Pancreas (tissue), 10 donors: ENCODE data around the gene SHANK2. TPM values are rescaled to one million over a fixed set of nuclear protein-coding genes. Genes with fewer than 3 reads are reported as not detected.

Experiments
- ATAC-seq, 4 donors: fragments of 200-7000 bp; cut with Tn5 transposase; one replicate each; pipeline versions ENCODE4 v1.8.0 to v1.9.1; 2020; ENCODE audit warnings: mild to moderate bottlenecking in 4 of 4, moderate library complexity in 4 of 4
- DNase-seq, 6 donors: peaks; one replicate each; pipeline ENCODE4 v3.0.0-alpha.2; 2020
- FAIRE-seq: peaks from 2 replicates; lab custom pipeline; 2012; peaks lifted over from hg19 to GRCh38; lab: Jason Lieb, UNC
- H3K27ac ChIP-seq, 4 donors: fragments of 200-600 bp; sonication (generic); 1 replicate in 3 of 4; 2 replicates in 1 of 4; pipeline versions ENCODE4 v1.5.0 to v1.8.0; 2020
- H3K27me3 ChIP-seq, 4 donors: fragments of 200-600 bp; one replicate each; pipeline ENCODE4 v1.8.0; 2021
- H3K36me3 ChIP-seq, 3 donors: fragments of 200-600 bp; sonication (generic) in 1 of 3; one replicate each; pipeline versions ENCODE4 v1.5.0 to v1.8.0; 2020 to 2021
- H3K4me1 ChIP-seq, 3 donors: fragments of 200-600 bp; one replicate each; pipeline ENCODE4 v1.8.0; 2021
- H3K4me3 ChIP-seq, 4 donors: fragments of 200-600 bp; sonication (generic) in 2 of 4; one replicate each; pipeline versions ENCODE4 v1.5.0 to v1.8.0; 2020 to 2021
- H3K9me3 ChIP-seq, 4 donors: fragments of 200-600 bp; one replicate each; pipeline ENCODE4 v1.8.0; 2021
- CTCF ChIP-seq, 4 donors: fragments of 200-600 bp; sonication (generic) in 3 of 4; IDR thresholded peaks; one replicate each; pipeline versions ENCODE4 v1.5.0 to v1.8.0; 2021; ENCODE audit warnings: antibody characterized with exemption in 4 of 4
- WGBS, 2 donors: extraction: QIAGEN DNeasy Blood & Tissue Kit; methylation state at CpG; one replicate each; pipeline ENCODE4 v1.1.7; 2013; 5-methylcytosine and 5-hydroxymethylcytosine counted together
- intact Hi-C, 3 donors: fragments of 100-400 bp; cut with DNase I; formaldehyde crosslinking; loops; one replicate each; pipeline versions ENCODE4 v1.11.1 to v1.14.2; 2022
- polyA plus RNA-seq, 2 donors: library from polyadenylated mRNA; stranded (reverse); fragments of 200-250 nt; gene quantifications; one replicate each; pipeline ENCODE4 v1.2.3, GENCODE V29; 2013
- total RNA-seq, 6 donors: library from RNA; stranded (reverse); fragmentation: NEBNext Ultra II Directional in 4 of 6; extraction: Animal tissue kit (Norgen Biotek cat#: 25700) in 4 of 6; gene quantifications; one replicate each; pipeline versions ENCODE4 v1.2.1 to v1.2.4, GENCODE V29; 2021 to 2023
- donor health status: healthy with polysubstance abuse.
- donor health status: DM: no; HTN: no; CAD: no; lungs with moderate emphysema.
- donor health status: DM: no; HTN: no; CAD: no.
- donor health status: control.
- donor health status: control.
- donor health status: Bipolar disorder and iron deficiency.
- donor health status: DM: yes; HTN: yes; CAD: no.
- donor health status: DM: no; HTN: no; CAD: no.
- donor health status: DM: no; HTN: no; CAD: no.
- donor health status: DM: yes; HTN: yes; CAD: no.

SHANK2 gene
- total and polyA plus RNA-seq, 8 donors: 8.4 to 44.9 (median 28.8) TPM

GRCh38 chr11:71202966-71203365, 49.4 kb downstream of the SHANK2 start:
- intact Hi-C loops: no loop called here
- ATAC-seq: no peak
- no peaks in the 10 kb centered on the region for H3K4me1 ChIP-seq
- H3K4me3 ChIP-seq: no peak overlapping the region
- peak in 1 of 6 donors; percentile 12 for DNase-seq
- no peak for TF ChIP-seq CTCF (IDR thresholded peaks at IDR 0.05)
- H3K36me3 ChIP-seq: no peaks in the 10 kb centered on the region
- FAIRE-seq: no peak
- H3K27ac ChIP-seq: no peak overlapping the region
- no peaks in the 10 kb centered on the region for H3K27me3 ChIP-seq
- 95 to 98% methylated on average over 4 of the region's 4 CpGs for WGBS, 2 donors
- H3K9me3 ChIP-seq: no peaks in the 10 kb centered on the region

DNA sequence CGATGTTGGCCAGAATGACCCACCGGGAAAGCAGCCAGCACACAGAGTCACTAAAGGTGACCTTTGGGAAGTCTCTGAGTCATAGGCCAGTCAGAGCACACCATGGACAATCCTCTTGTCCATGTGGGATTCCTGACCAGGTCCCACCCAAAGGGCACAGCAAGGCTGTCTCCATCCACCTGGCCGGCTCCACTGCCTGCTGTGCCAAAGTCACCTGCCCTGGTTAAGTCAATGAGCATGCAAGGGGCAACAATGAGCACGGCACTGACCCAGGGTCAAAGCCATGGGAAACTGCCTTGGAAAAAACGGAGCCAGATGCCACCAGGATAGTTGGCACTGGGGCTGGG, 49.8 kb downstream of the SHANK2 start:
- Histone ChIP-seq H3K9me3 (no peaks in the 10 kb centered on the region), H3K4me3 (no peak overlapping the region), H3K4me1 (no peaks in the 10 kb centered on the region), H3K36me3 (no peaks in the 10 kb centered on the region), H3K27me3 (no peaks in the 10 kb centered on the region), H3K27ac (no peak overlapping the region)
- ATAC-seq (no peak), FAIRE-seq (no peak), DNase-seq (peak in 1 of 6 donors; percentile 38)
- no peak for TF ChIP-seq CTCF (IDR thresholded peaks at IDR 0.05)
- 75 to 76% methylated on average over 5 of the region's 5 CpGs for WGBS, 2 donors
- intact Hi-C loops: no loop called here

Other genes with a start within 250 kb of the SHANK2 start
- gene DHCR7, start 195.8 kb upstream of the SHANK2 start, total RNA-seq: 10 to 100 TPM in 4 of 6 donors, 1 to 10 TPM in 2; 5.7 to 19.8 (median 13.5) TPM
- 10 to 100 TPM in 1 of 2 donors, 1 to 10 TPM in 1; 7.0 to 10.1 TPM for gene DHCR7, start 195.8 kb upstream of the SHANK2 start, polyA plus RNA-seq
- gene NADSYN1, start 200.6 kb upstream of the SHANK2 start, total RNA-seq: 10 to 100 TPM; 18.4 to 46.3 (median 26.7) TPM
- 10 to 100 TPM; 64.8 to 77.3 TPM for gene NADSYN1, start 200.6 kb upstream of the SHANK2 start, polyA plus RNA-seq